Dermis blood vessel endothelial cell (primary cell): ENCODE data around the gene STAT1. TPM values are rescaled to one million over a fixed set of nuclear protein-coding genes. Genes with fewer than 3 reads are reported as not detected.

ENCODE experiments used
- total RNA-seq: library from RNA; depleted of rRNA; stranded (reverse); fragments of >200 nt; gene quantifications from 2 replicates; pipeline ENCODE4 v1.2.3, GENCODE V29; 2014

STAT1 gene
- total RNA-seq, 1 donor from 2014 or later: 68.6 TPM

Other genes starting within 250 kb of the STAT1 start
- gene GLS, start 133.3 kb downstream of the STAT1 start, total RNA-seq: 250 and 284 TPM in 2 replicates
- 0.51 and 1.6 TPM in 2 replicates for gene STAT4, start 136.8 kb upstream of the STAT1 start, total RNA-seq
- 131 and 133 TPM in 2 replicates for gene MYO1B, start 231.2 kb upstream of the STAT1 start, total RNA-seq